LNCAP (cell line): ENCODE data around the gene CEP112.

Experiments
- TF ChIP-seq, protein P1 (sequence below): fragments of 450-650 bp; IDR thresholded peaks from 2 replicates; pipeline ENCODE4 v1.5.1; 2017; ENCODE audit warnings: mild to moderate bottlenecking

CEP112 gene

GRCh38 chr17:66229783-66230538 is 38.0 kb upstream of the CEP112 start:
- TF ChIP-seq, protein P1, sequence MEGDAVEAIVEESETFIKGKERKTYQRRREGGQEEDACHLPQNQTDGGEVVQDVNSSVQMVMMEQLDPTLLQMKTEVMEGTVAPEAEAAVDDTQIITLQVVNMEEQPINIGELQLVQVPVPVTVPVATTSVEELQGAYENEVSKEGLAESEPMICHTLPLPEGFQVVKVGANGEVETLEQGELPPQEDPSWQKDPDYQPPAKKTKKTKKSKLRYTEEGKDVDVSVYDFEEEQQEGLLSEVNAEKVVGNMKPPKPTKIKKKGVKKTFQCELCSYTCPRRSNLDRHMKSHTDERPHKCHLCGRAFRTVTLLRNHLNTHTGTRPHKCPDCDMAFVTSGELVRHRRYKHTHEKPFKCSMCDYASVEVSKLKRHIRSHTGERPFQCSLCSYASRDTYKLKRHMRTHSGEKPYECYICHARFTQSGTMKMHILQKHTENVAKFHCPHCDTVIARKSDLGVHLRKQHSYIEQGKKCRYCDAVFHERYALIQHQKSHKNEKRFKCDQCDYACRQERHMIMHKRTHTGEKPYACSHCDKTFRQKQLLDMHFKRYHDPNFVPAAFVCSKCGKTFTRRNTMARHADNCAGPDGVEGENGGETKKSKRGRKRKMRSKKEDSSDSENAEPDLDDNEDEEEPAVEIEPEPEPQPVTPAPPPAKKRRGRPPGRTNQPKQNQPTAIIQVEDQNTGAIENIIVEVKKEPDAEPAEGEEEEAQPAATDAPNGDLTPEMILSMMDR: no peak

GRCh38 chr17:66228887-66229782 is 37.2 kb upstream of the CEP112 start, which contains the start of gene APOH:
APOH (minus strand) TSS chr17:66229415; CDS start chr17:66229379, 36 bp downstream.
- TF ChIP-seq, protein P1: no peak

GRCh38 chr17:66227212-66228045 is 35.5 kb upstream of the CEP112 start:
- TF ChIP-seq, protein P1: no peak

DNA sequence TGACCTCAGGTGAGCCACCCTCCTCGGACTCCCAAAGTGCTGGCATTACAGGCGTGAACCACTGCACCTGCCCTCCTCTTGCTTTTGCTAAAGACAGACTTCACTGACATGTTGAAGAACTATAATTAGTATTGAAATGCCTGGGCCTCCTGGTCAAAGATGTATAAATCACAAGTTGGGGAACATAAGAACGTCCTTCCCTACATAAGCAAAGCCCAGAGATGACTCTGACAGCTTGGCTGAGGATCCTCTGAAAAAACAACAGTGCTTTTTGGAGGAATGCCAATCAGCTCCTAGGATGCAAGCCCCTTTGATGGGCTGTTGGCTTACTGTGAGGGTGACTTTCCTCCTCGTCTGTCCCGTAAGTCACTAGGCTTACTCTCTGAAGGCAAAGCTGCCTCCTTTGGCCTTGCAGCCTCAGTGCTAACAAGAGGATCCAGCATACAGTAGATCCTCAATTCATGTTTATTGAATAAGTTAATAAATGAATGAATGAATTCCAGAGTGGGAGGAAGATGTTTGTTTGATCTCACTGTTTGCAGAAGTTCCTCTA is 30.9 kb upstream of the CEP112 start:
- TF ChIP-seq, protein P1: no peak

GRCh38 chr17:66221755-66222530 is 30.0 kb upstream of the CEP112 start:
- TF ChIP-seq, protein P1: no peak

DNA sequence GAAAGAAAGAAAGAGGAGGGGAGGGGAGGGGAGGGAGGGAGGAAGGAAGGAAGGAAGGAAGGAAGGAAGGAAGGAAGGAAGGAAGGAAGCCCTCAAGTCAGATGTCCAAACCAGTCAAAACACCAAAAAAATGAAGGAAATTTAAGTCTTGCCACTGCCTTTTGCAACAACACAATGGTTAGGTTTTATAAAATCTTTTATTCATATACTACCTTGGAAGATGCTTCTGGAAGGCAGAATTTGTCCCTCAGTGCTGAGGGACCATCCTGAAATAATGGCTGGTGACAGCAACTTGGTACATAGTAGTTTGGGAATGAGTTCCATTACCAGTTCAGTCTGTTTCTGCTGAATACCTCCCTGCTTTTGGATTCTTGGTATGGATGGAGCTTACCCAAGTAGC is 29.4 kb upstream of the CEP112 start:
- TF ChIP-seq, protein P1: no peak
